ENCODE measurements around the gene SPRED2.

SPRED2 gene

GRCh38 chr2:65267008-65267407, 165.4 kb downstream of the SPRED2 start:
- TF ChIP-seq ELF4 (IDR thresholded peaks at IDR 0.05) (no peak), FOXA1 (IDR thresholded peaks at IDR 0.05) (no peak), SUZ12 (IDR thresholded peaks at IDR 0.05) (no peak), FOXM1 (IDR thresholded peaks at IDR 0.05; ENCODE audit: borderline replicate concordance) (no peak), BHLHE40 (IDR thresholded peaks at IDR 0.05; ENCODE audit: borderline replicate concordance) (no peak), ARNT (IDR thresholded peaks at IDR 0.05) (no peak)
- ChIA-PET POLR2A (no interaction called here), CTCF (interaction anchor here (0.6 to 0.7 kb wide), 2 partner anchors 85 to 277 kb away, joined by 3 to 4 read pairs; no protein-coding TSS in a partner anchor)
- DNase-seq (ENCODE audit: extremely low spot score), result no peak

GRCh38 chr2:65265671-65266045, 166.7 kb downstream of the SPRED2 start:
- TF ChIP-seq ARNT (IDR thresholded peaks at IDR 0.05) (no peak), ZNF384 (IDR thresholded peaks at IDR 0.05) (no peak), ELF4 (IDR thresholded peaks at IDR 0.05) (no peak), SP1 (IDR thresholded peaks at IDR 0.05) (no peak), HDGF (IDR thresholded peaks at IDR 0.05; ENCODE audit: borderline replicate concordance) (no peak), PKNOX1 (IDR thresholded peaks at IDR 0.05) (no peak), TARDBP (IDR thresholded peaks at IDR 0.05) (no peak), FOXK2 (IDR thresholded peaks at IDR 0.05) (no peak), L3MBTL2 (conservative IDR thresholded peaks at IDR 0.05) (no peak), BHLHE40 (IDR thresholded peaks at IDR 0.05; ENCODE audit: borderline replicate concordance) (no peak), LEF1 (IDR thresholded peaks at IDR 0.05; ENCODE audit: borderline replicate concordance) (no peak)
- ChIA-PET POLR2A (interaction anchor here (0.8 kb wide), 1 partner anchor 170 kb away, joined by 3 read pairs; no protein-coding TSS in a partner anchor), CTCF (interaction anchor here (0.6 to 1.2 kb wide), 5 partner anchors 10 to 301 kb away, joined by 3 to 5 read pairs (median 3); no protein-coding TSS in a partner anchor)
- no peak for DNase-seq (ENCODE audit: extremely low spot score)

GRCh38 chr2:65264821-65265670, 167.4 kb downstream of the SPRED2 start:
- TF ChIP-seq HDGF (IDR thresholded peaks at IDR 0.05; ENCODE audit: borderline replicate concordance) (no peak), ARNT (IDR thresholded peaks at IDR 0.05) (no peak), PKNOX1 (IDR thresholded peaks at IDR 0.05) (no peak), ZNF384 (IDR thresholded peaks at IDR 0.05) (no peak), FOXK2 (IDR thresholded peaks at IDR 0.05) (no peak), NFRKB (IDR thresholded peaks at IDR 0.05) (no peak), SUZ12 (IDR thresholded peaks at IDR 0.05) (no peak), BHLHE40 (IDR thresholded peaks at IDR 0.05; ENCODE audit: borderline replicate concordance) (no peak), CTBP1 (IDR thresholded peaks at IDR 0.05; ENCODE audit: borderline replicate concordance) (no peak), FOXA1 (IDR thresholded peaks at IDR 0.05) (no peak), FOXM1 (IDR thresholded peaks at IDR 0.05; ENCODE audit: borderline replicate concordance) (no peak), SP1 (IDR thresholded peaks at IDR 0.05) (no peak), LEF1 (IDR thresholded peaks at IDR 0.05; ENCODE audit: borderline replicate concordance) (no peak), ELF4 (IDR thresholded peaks at IDR 0.05) (no peak), TARDBP (IDR thresholded peaks at IDR 0.05) (no peak), L3MBTL2 (conservative IDR thresholded peaks at IDR 0.05) (no peak)
- DNase-seq (ENCODE audit: extremely low spot score), result peak; percentile 39
- ChIA-PET CTCF (interaction anchor here (0.6 to 1.2 kb wide), 6 partner anchors 10 to 302 kb away, joined by 3 to 5 read pairs (median 3); no protein-coding TSS in a partner anchor), POLR2A (interaction anchor here (0.8 kb wide), 1 partner anchor 170 kb away, joined by 3 read pairs; no protein-coding TSS in a partner anchor)

GRCh38 chr2:65263986-65264385, 168.4 kb downstream of the SPRED2 start:
- no peak for TF ChIP-seq ARNT (IDR thresholded peaks at IDR 0.05)
- no peak for TF ChIP-seq PKNOX1 (IDR thresholded peaks at IDR 0.05)
- TF ChIP-seq FOXK2 (IDR thresholded peaks at IDR 0.05), result no peak
- no peak for TF ChIP-seq NFRKB (IDR thresholded peaks at IDR 0.05)
- TF ChIP-seq SUZ12 (IDR thresholded peaks at IDR 0.05), result no peak
- no peak for DNase-seq (ENCODE audit: extremely low spot score)
- ChIA-PET CTCF (no interaction called here), POLR2A (interaction anchor here (0.9 kb wide), 1 partner anchor 11 kb away, joined by 4 read pairs; no protein-coding TSS in a partner anchor)

GRCh38 chr2:65263262-65263661, 169.1 kb downstream of the SPRED2 start:
- POLR2A ChIA-PET, result interaction anchor here (0.9 kb wide), 1 partner anchor 11 kb away, joined by 4 read pairs; no protein-coding TSS in a partner anchor
- TF ChIP-seq BHLHE40 (IDR thresholded peaks at IDR 0.05; ENCODE audit: borderline replicate concordance), result no peak
- no peak for TF ChIP-seq SUZ12 (IDR thresholded peaks at IDR 0.05)
- TF ChIP-seq FOXA1 (IDR thresholded peaks at IDR 0.05), result no peak
- TF ChIP-seq CTBP1 (IDR thresholded peaks at IDR 0.05; ENCODE audit: borderline replicate concordance), result no peak
- no peak for TF ChIP-seq HDGF (IDR thresholded peaks at IDR 0.05; ENCODE audit: borderline replicate concordance)
- no peak for TF ChIP-seq ELF4 (IDR thresholded peaks at IDR 0.05)
- TF ChIP-seq NFRKB (IDR thresholded peaks at IDR 0.05), result no peak
- no peak for DNase-seq (ENCODE audit: extremely low spot score)
- CTCF ChIA-PET, result no interaction called here

- ChIA-PET POLR2A (no interaction called here), CTCF (no interaction called here)
- no peak for DNase-seq (ENCODE audit: extremely low spot score)
- TF ChIP-seq ARNT (IDR thresholded peaks at IDR 0.05) (no peak), LEF1 (IDR thresholded peaks at IDR 0.05; ENCODE audit: borderline replicate concordance) (no peak), L3MBTL2 (conservative IDR thresholded peaks at IDR 0.05) (no peak), FOXM1 (IDR thresholded peaks at IDR 0.05; ENCODE audit: borderline replicate concordance) (no peak), SP1 (IDR thresholded peaks at IDR 0.05) (no peak), HDGF (IDR thresholded peaks at IDR 0.05; ENCODE audit: borderline replicate concordance) (no peak), CTBP1 (IDR thresholded peaks at IDR 0.05; ENCODE audit: borderline replicate concordance) (no peak), FOXA1 (IDR thresholded peaks at IDR 0.05) (no peak), ZNF384 (IDR thresholded peaks at IDR 0.05) (no peak), ELF4 (IDR thresholded peaks at IDR 0.05) (no peak), PKNOX1 (IDR thresholded peaks at IDR 0.05) (no peak), NFRKB (IDR thresholded peaks at IDR 0.05) (no peak), BHLHE40 (IDR thresholded peaks at IDR 0.05; ENCODE audit: borderline replicate concordance) (no peak), TARDBP (IDR thresholded peaks at IDR 0.05) (no peak), SUZ12 (IDR thresholded peaks at IDR 0.05) (no peak), FOXK2 (IDR thresholded peaks at IDR 0.05) (no peak)
Measured at GRCh38 chr2:65261676-65262075, 170.7 kb downstream of the SPRED2 start.
